Measurements from ENCODE around the gene USP3. TPM values are rescaled to one million over a fixed set of nuclear protein-coding genes. Genes with fewer than 3 reads are reported as not detected.

USP3 gene
- total and polyA plus RNA-seq, 3 donors from 2014 or later: 23.2 to 43.1 (median 38.5) TPM

- H3K9me3 ChIP-seq: no peaks in the 10 kb centered on the region
- no peak overlapping the region for H3K4me3 ChIP-seq
- H3K27me3 ChIP-seq: no peaks in the 10 kb centered on the region
- peaks cover 23% of the 10 kb centered on the region for H3K4me1 ChIP-seq
- H3K27ac ChIP-seq: no peak overlapping the region
- H3K36me3 ChIP-seq (ENCODE audit: low read depth, missing control alignments): no peaks in the 10 kb centered on the region
- DNase-seq: no peak
- 100% methylated on average over 2 of the region's 2 CpGs for WGBS, 2 donors
- TF ChIP-seq POLR2A (IDR thresholded peaks at IDR 0.05) (no peak), CTCF (IDR thresholded peaks at IDR 0.05) (no peak)
- intact Hi-C loops (cut with DNase I; ENCODE audit: low total_unique reads): no loop called here
Measured at GRCh38 chr15:63604281-63604680, 99.9 kb downstream of the USP3 start.

GRCh38 chr15:63605036-63605435, 100.6 kb downstream of the USP3 start:
- no peaks in the 10 kb centered on the region for H3K27me3 ChIP-seq
- H3K27ac ChIP-seq: no peak overlapping the region
- peaks cover 16% of the 10 kb centered on the region for H3K4me1 ChIP-seq
- 85 to 92% methylated on average over 3 of the region's 3 CpGs for WGBS, 2 donors
- TF ChIP-seq CTCF (IDR thresholded peaks at IDR 0.05) (no peak), POLR2A (IDR thresholded peaks at IDR 0.05) (no peak)
- no peaks in the 10 kb centered on the region for H3K36me3 ChIP-seq (ENCODE audit: low read depth, missing control alignments)
- intact Hi-C loops (cut with DNase I; ENCODE audit: low total_unique reads): no loop called here
- DNase-seq: no peak
- no peak overlapping the region for H3K4me3 ChIP-seq
- no peaks in the 10 kb centered on the region for H3K9me3 ChIP-seq

- H3K27me3 ChIP-seq: no peaks in the 10 kb centered on the region
- H3K4me1 ChIP-seq: peaks cover 22% of the 10 kb centered on the region
- H3K9me3 ChIP-seq: no peaks in the 10 kb centered on the region
- no peak overlapping the region for H3K4me3 ChIP-seq
- 53 to 83% methylated on average over 4 to 7 of the region's 7 CpGs for WGBS, 2 donors
- no peak for DNase-seq
- H3K27ac ChIP-seq: peak overlapping the region in 1 of 2 donors; percentile 53
- intact Hi-C loops (cut with DNase I; ENCODE audit: low total_unique reads): no loop called here
- H3K36me3 ChIP-seq (ENCODE audit: low read depth, missing control alignments): no peaks in the 10 kb centered on the region
- no peak for TF ChIP-seq POLR2A (IDR thresholded peaks at IDR 0.05)
- no peak for TF ChIP-seq CTCF (IDR thresholded peaks at IDR 0.05)
Measured at GRCh38 chr15:63605816-63606215, 101.4 kb downstream of the USP3 start.

GRCh38 chr15:63606308-63606707, 101.9 kb downstream of the USP3 start:
- WGBS, 2 donors: 39 to 61% methylated on average over 2 of the region's 2 CpGs
- Histone ChIP-seq H3K4me1 (peaks cover 22% of the 10 kb centered on the region), H3K9me3 (no peaks in the 10 kb centered on the region), H3K27me3 (no peaks in the 10 kb centered on the region), H3K27ac (peak overlapping the region in 1 of 2 donors; percentile 53), H3K4me3 (no peak overlapping the region), H3K36me3 (ENCODE audit: low read depth, missing control alignments) (no peaks in the 10 kb centered on the region)
- no peak for TF ChIP-seq CTCF (IDR thresholded peaks at IDR 0.05)
- no peak for TF ChIP-seq POLR2A (IDR thresholded peaks at IDR 0.05)
- intact Hi-C loops (cut with DNase I; ENCODE audit: low total_unique reads): no loop called here
- DNase-seq: no peak

GRCh38 chr15:63608989-63609388, 104.6 kb downstream of the USP3 start:
- Histone ChIP-seq H3K4me3 (no peak overlapping the region), H3K36me3 (ENCODE audit: low read depth, missing control alignments) (no peaks in the 10 kb centered on the region), H3K9me3 (no peaks in the 10 kb centered on the region), H3K4me1 (peaks cover 7% of the 10 kb centered on the region), H3K27ac (no peak overlapping the region), H3K27me3 (no peaks in the 10 kb centered on the region)
- WGBS, 2 donors: 86 to 95% methylated on average over 15 of the region's 15 CpGs
- TF ChIP-seq POLR2A (IDR thresholded peaks at IDR 0.05) (no peak), CTCF (IDR thresholded peaks at IDR 0.05) (no peak)
- intact Hi-C loops (cut with DNase I; ENCODE audit: low total_unique reads): no loop called here
- no peak for DNase-seq

Measured in testis (tissue), 3 donors.